ENCODE results near the gene DLGAP1.

DNA sequence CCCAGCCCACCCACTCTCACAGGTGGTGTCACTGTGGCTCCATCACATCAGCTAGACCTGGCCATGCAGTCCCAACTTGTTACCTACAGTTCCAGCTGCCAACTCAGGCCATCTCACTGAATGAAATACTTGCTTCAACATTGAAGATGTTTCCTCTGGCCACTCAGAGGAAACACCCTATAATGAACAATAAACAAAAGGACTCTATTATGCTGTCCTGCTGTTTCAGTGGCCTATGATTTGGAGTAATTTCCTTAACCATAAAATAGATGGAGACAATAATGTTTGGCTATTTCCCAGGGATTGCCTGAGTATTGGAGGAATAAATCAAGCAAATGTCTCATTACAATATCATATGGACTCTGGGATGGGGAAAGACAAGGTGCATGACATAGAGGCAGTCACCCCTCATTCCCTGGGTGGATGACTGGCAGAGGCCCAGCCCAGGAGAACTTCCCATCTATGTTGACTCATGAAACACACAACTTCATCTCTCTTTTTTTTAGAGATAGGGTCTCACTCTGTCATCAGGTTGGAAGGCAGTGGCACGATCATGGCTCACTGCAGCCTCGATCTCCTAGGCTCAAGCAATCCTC is 870.7 kb downstream of the DLGAP1 start:
- no peak for TF ChIP-seq EP300 (IDR thresholded peaks at IDR 0.05)
- no peak for TF ChIP-seq CTCF (IDR thresholded peaks at IDR 0.05)
- TF ChIP-seq POLR2AphosphoS5 (IDR thresholded peaks at IDR 0.05): no peak
